GM19025 (cell line): ENCODE data around the gene ARHGEF11.

ENCODE experiments used
- ATAC-seq: cut with Tn5 transposase; IDR thresholded peaks from one replicate; pipeline ENCODE4 v1.9.1; 2021; ENCODE audit warnings: mild to moderate bottlenecking, low read depth, moderate library complexity; ENCODE audit not compliant: unreplicated experiment

Gene ARHGEF11

DNA sequence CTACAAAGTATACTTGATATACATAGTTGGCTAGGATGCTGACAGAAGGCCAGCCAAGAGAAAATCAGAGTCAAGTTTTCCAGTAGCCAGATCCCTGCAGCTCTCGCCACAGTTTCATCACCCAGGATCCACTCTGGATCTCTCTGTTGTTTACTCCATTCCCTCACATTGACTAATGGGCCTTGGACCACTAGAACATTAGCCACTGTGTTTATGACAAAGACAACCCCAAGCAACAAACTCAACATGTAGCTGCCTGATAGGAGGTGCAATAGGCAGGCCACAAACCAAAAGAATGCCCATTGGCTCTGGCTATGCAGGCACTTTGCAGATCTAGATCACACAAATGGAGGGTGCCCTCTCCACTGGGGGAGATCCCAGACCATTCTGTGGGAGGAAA is 44.2 kb downstream of the ARHGEF11 start:
- no peak for ATAC-seq

DNA sequence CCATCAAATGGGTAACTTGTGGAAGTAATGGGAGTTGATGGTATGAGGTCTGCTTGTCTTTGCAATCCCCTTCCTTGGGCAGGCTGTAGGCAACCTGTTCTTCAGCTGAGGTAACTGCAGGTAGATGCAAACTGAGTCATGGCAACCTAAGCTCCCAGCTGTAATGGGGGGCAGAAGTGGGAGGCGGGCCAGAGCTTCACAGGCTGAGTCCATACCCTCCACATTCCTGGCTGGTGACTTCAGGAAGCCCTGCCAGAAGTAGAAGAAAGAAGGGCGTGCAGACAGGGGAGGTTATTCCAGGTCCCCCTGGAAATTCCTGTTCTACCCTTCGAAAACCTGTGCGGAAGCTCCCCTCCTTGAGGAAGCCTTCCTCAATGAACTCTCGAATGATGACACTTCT is 44.9 kb downstream of the ARHGEF11 start:
- ATAC-seq: no peak

DNA sequence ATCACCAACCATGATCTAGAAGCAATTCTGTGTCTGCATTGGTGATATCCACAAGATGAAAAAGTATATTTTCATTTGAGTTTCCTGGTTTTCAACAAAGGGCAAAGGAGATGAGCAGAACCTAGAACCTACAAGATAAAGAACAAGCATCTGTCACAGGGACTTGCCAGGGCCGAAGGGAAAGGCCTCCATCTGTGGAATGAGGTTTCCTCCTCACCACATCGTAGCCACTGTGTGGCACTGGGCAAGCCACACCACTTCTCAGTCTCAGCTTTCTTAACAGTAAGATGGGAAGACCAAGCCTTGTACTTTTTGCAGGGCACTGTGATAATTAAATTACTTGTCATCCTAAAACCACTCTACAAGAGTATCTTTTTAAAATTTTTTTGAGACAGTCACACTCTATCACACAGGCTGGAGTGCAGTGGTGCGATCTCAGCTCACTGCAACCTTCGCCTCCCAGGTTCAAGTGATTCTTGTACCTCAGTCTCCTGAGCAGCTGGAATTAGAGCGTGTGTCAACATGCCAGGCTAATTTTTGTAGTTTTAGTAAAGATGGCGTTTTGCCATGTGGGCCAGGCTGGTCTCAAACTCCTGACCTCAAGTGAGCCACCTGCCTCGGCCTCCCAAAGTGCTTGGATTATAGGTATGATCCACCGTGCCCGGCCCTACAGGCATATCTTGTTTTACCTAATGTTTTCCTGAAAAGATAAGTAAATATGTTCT is 45.8 kb downstream of the ARHGEF11 start:
- no peak for ATAC-seq

GRCh38 chr1:156998840-156999500 is 46.6 kb downstream of the ARHGEF11 start:
- no peak for ATAC-seq

DNA sequence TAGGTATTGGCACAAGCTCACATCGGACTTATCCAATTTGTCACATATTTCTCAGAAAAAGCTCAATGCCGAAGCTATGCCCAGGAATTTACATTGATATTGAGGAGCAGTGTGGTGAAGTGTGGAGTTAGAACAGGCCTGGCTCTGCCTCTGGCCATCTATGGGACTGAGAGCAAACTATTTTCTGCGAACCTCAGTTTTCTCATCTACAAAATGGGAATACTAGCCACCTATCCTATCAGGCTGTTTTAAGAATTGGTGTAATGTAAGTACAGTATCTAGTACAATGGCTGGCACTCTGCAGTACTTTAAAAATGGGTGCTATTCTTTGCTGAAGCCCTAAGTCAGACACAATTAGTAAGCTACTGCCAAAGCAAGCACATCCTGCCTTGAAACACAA is 47.2 kb downstream of the ARHGEF11 start:
- no peak for ATAC-seq

DNA sequence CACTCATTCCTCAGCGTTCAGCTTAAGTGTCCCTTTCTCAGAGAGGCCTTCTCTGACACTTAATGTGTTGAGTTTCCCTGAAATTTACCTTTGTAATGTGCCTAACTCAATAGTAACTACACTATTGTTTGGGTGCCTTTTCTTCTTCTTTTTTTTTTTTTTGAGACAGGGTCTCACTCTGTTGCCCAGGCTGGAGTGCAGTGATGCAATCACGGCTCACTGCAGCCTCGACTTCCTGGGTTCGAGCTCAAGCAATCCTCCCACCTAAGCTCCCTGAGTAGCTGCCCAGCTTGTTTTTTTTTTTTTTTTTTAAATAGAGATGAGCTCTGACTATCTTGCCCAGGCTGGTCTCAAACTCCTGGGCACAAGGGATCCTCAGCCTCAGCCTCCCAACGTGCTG is 50.1 kb downstream of the ARHGEF11 start:
- ATAC-seq: no peak

DNA sequence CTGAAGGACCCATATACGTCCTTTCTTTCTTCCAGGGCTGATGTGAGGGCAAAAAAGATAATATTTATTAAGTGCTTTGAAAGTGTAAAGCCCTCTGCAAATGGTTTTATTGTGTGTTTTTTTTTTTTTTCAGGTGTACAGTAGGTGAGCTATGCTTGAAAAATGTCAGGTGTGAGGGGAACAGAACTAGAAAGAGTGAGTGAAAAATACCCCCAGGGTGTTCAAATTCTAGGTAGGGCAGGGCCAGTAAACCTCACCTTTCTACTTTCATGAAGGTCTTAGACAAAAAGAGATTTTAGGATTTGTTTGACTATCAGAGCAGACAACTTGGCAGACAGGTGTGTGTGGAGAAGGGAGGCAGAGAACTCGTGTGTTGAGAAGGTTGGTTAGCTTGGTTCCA is 51.3 kb downstream of the ARHGEF11 start:
- ATAC-seq: no peak

DNA sequence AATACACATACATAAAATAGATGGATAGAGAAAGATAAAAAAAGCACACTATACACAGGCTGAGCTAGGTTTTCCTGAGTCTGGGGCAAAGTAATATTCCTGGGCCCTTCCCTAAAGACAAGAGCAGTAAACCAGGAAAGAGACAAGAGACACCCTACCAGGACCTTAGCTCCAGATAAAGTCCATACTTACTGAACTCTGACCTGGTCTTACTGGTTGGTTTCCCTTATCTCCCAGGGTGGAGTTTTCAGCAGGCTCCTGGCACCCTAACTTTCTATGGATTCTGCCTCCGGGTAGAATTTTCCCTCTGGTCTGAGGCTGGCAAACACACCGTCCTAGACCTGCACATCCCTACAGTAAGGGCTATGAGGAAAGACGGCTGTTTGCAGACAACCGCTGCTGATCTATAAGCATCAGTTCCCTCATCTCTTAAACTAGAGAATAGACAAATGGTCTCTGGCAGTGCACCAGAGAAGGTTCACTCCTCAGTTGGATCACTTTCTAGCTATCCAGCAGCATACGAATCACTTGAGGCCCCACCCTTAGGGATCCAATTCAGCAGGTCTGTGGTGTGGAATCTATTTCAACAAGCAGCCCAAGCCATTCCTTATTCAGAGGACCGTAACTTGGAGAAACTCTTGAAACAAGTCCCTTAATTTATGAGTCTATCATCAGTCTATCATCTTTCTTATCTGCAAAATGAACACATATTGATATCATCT is 52.0 kb downstream of the ARHGEF11 start:
- ATAC-seq: no peak

- ATAC-seq: no peak
These were observed 53.3 kb downstream of the ARHGEF11 start for GRCh38 chr1:156992215-156992614.

- no peak for ATAC-seq
These were observed 57.8 kb downstream of the ARHGEF11 start for GRCh38 chr1:156987715-156988114.

GRCh38 chr1:156980551-156980950 is 65.0 kb downstream of the ARHGEF11 start:
- ATAC-seq: no peak

DNA sequence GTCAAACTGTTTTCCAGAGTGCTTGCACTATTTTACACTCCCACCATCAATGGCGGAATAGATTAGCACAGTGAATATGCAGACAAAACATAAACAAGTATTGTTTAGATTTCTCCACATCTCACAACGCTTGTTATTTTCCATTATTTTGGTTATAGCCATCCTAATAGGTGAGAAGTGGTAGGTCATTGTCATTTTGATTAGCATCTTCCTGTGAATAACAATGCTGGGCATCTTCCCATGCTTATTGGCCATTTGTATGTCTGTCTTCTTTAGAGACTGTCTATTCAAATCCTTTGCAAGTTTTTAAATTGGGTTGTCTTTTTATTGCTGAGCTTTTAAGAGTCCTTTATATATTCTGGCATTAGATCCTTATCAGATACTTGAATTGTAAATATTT is 70.5 kb downstream of the ARHGEF11 start:
- ATAC-seq: no peak

- ATAC-seq: no peak
These were observed 72.1 kb downstream of the ARHGEF11 start for GRCh38 chr1:156973417-156973816.

DNA sequence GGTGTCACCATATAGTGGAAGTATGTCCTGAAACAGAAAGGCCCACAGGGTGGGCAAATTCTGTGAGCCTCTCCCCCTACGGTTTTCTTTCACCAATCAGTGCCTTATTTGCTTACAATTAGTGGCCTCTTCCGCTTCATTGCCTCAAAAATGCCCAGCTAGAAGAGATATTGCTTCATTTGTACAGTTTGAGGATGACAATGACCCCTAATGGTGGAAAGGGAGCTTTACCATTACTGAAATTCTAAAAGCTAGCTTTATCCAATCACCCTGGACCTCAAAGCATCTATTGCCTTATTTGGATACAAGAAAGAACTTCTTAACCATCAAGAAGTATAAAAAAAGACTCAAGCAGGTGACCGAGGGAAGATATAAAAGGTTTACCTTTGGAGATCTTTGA is 75.5 kb downstream of the ARHGEF11 start:
- ATAC-seq: no peak

GRCh38 chr1:156969496-156969895 is 76.0 kb downstream of the ARHGEF11 start:
- ATAC-seq: no peak

DNA sequence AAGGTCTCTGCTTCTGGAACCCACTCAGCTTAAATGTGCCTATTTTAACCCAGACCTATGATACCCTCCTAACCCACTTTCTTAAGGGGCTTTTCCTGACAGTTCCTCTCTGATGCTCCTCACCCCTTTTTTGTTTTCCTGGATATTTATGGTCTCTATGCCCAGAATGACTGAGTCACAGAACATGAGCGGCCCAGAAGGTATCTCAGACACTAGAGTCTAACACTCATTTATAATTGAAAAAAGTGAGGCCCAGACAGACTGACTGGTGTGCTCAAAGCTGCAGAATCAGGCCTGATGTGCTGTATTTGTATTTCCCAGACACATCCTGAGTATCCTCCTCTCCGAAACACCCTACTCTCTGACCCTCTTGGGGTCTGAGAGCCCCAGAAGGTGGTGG is 81.1 kb downstream of the ARHGEF11 start:
- no peak for ATAC-seq

GRCh38 chr1:156963621-156964020 is 81.9 kb downstream of the ARHGEF11 start:
- no peak for ATAC-seq

DNA sequence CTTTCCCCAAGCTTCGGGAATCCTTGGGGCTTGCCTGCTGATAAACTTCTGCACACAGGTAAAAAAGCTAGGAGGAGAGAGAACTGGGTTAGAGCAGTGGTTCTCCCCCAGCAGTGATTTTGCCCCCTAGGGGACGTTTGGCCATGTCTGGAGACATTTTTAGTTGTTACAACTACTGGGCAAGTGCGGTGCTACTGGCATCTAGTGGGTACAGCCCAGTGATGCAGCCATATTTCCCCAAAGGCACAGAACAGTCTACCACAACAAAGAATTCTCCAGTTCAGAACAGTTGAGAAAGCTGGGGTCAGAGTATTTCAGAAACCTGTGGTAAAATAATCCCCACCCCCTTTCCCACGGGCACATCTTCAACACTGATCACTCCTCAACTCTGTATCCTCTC is 83.8 kb downstream of the ARHGEF11 start:
- ATAC-seq: no peak

DNA sequence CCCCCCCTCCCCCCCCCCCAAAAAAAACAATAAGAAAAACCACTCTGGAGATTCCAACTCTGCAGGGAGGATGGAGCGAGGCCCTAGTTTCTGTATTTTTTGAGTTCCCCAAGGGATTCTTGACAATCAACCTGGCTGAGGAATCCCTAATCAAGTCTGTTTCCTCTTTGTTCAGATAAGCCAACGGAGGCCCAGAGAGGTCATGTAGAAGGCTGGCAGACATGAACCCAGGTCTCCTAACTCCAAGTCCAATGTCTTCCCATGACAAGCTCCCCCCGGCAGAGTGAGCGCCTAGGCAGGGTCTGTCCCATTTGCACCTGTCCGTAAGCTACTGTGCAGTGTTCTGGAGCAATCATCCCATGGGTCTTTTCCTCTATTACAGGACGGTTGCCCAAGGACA is 85.6 kb downstream of the ARHGEF11 start:
- no peak for ATAC-seq

GRCh38 chr1:156959414-156959813 is 86.1 kb downstream of the ARHGEF11 start:
- ATAC-seq: no peak

DNA sequence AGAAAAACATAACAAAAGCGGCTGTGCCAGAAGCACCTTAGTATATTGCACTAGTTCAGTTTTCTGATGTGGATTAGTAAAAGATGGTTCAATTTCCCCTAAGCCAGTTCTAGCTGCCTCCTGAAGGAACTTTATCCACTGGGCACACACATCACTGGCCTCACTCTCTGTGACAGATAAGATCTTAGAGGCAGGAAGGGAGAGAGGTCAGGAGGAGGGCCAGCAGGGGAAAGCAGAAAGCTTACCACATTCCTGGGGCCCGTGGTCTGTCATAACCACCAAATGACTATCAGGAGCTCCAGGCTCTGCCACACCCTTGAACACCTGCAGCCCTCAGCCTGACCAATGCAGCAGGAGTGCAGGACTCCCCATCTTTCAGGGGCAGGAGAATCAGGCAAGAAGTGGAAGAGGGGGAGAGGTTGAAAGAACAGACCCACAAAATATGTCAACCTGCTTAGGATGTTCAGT is 87.3 kb downstream of the ARHGEF11 start:
- ATAC-seq: no peak

DNA sequence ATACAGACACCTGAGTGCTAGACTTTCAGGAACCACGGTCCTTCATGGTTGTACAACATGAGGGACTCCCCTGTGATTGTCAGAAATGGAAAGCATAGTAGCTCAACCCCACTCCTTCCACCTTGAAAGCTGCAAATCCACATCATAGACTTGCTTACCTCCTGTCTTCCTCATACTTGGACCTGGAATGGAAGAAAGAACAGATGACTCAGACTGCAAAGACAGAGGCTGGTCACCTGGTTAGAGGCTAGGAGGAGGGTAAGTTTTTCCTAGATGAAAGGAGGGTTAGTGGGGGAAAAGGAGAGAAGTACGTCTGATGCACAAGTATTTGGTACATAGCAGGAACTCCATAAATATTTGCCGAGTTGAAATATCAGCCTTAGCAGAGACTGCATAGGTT is 87.9 kb downstream of the ARHGEF11 start:
- ATAC-seq: no peak
